ENCODE results near the gene SERPINB12.
A peak's percentile ranks its signal among the peaks of the same experiment; 100 is the strongest.

SERPINB12 gene

DNA sequence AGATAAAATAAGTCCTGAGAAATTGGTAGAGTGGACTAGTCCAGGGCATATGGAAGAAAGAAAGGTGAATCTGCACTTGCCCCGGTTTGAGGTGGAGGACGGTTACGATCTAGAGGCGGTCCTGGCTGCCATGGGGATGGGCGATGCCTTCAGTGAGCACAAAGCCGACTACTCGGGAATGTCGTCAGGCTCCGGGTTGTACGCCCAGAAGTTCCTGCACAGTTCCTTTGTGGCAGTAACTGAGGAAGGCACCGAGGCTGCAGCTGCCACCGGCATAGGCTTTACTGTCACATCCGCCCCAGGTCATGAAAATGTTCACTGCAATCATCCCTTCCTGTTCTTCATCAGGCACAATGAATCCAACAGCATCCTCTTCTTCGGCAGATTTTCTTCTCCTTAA, 54.8 kb downstream of the SERPINB12 start:
- H3K4me3 ChIP-seq (ENCODE audit: control insufficient read depth, low read depth, low read length) = no peak overlapping the region
- no peak for DNase-seq (ENCODE audit: low read depth)
- TF ChIP-seq, protein P1, sequence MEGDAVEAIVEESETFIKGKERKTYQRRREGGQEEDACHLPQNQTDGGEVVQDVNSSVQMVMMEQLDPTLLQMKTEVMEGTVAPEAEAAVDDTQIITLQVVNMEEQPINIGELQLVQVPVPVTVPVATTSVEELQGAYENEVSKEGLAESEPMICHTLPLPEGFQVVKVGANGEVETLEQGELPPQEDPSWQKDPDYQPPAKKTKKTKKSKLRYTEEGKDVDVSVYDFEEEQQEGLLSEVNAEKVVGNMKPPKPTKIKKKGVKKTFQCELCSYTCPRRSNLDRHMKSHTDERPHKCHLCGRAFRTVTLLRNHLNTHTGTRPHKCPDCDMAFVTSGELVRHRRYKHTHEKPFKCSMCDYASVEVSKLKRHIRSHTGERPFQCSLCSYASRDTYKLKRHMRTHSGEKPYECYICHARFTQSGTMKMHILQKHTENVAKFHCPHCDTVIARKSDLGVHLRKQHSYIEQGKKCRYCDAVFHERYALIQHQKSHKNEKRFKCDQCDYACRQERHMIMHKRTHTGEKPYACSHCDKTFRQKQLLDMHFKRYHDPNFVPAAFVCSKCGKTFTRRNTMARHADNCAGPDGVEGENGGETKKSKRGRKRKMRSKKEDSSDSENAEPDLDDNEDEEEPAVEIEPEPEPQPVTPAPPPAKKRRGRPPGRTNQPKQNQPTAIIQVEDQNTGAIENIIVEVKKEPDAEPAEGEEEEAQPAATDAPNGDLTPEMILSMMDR (IDR thresholded peaks at IDR 0.05; ENCODE audit: control insufficient read depth, insufficient read depth, low read depth, low read length, missing control alignments) = no peak

DNA sequence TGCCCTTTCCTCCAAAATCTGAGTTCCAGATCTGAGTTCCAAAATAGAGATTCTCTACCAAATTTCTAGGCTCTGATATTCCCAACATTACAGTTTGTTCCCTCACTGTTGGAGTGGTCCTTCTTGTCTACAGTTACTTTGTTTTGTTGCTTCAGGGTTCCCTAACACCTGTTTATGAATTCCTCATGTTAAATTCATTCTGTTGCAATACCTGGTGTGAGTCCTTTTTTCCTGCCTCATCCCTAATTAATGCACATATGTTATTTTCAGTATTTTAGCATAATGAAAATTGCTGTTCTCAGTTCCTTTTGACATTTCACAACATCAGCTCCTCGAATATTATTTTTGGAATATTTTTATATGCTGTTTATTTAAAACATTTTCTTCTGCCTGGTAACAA, 61.2 kb downstream of the SERPINB12 start:
- no peak overlapping the region for H3K4me3 ChIP-seq (ENCODE audit: control insufficient read depth, low read depth, low read length)
- TF ChIP-seq, protein P1 (IDR thresholded peaks at IDR 0.05; ENCODE audit: control insufficient read depth, insufficient read depth, low read depth, low read length, missing control alignments) = no peak
- DNase-seq (ENCODE audit: low read depth) = no peak

DNA sequence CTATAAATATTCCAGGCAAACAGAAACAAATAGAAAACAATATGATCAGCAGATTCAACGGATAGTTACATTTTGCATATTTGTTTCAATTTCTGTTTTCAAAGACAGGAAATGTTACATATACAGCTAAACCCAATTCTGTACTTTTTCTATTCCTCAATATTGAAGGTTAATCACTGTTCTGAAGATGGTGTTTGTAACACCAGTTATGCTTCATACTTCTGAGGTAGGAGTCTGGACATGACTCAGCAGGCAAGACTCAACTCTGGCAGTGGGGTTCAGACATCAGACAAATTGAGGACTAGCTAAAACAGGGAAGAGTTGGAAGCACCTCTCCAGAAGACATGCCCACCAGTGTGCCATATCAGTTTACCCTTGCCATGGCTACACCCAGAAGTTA, 61.6 kb downstream of the SERPINB12 start:
- no peak for DNase-seq (ENCODE audit: low read depth)
- H3K4me3 ChIP-seq (ENCODE audit: control insufficient read depth, low read depth, low read length) = no peak overlapping the region
- TF ChIP-seq, protein P1 (IDR thresholded peaks at IDR 0.05; ENCODE audit: control insufficient read depth, insufficient read depth, low read depth, low read length, missing control alignments) = no peak

DNA sequence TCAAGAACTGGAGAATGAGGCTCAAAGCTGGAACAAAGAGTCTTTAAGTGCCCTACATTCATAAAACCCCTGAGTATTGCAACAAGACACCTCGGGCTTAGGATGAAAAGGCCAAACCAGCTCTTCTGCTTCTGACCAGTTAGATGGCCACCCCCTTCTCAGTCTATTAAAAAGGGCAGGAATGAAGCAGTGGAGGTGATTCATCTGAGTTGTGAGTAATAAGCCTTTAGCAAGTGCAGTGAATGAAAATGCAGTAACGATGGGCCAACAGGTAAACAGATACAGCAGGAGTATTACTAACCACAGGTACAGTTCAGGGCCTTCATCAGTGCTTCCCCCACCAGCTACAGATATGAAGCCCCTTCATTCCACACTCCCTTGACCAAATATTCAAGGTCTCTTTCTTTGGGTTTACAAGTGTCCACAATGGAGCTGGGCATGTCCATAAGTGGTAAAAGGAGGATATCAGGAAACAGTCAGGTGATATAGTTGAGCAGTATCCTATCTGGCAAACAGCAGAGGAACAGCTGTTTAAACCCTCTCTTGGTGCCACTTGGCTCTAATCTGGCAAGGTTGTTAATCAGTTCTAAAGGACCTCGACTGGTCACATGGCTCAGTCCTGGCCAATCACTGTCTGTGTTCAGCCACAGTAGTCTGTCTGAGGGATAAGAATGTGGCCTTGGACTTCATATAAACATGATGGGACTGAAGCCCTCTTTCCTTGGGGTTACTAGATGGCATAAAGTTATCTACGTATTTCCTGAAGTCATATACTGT, 62.8 kb downstream of the SERPINB12 start:
- DNase-seq (ENCODE audit: low read depth) = peak; percentile 34

DNA sequence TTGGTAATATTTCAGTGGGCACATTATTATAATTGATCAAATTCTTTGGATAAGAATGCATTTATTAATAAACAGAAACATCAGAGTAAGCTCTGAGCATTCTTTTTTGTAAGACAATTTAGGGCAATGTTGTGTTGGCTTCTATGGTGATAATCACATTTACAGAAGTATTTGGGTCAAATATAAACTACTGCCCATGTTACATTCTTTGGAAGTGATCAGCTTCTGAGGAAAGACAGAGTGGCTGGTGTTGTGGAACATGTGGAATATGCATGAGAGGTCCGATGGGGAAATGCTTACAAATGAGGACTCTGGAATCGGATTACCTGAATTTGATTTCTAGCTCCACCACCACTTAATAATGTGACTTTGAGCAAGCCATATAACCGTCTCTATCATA, 64.4 kb downstream of the SERPINB12 start:
- DNase-seq (ENCODE audit: low read depth) = peak; percentile 43
- TF ChIP-seq, protein P1 (IDR thresholded peaks at IDR 0.05; ENCODE audit: control insufficient read depth, insufficient read depth, low read depth, low read length, missing control alignments) = no peak
- H3K4me3 ChIP-seq (ENCODE audit: control insufficient read depth, low read depth, low read length) = no peak overlapping the region

More for the DNA sequence above, 62.8 kb downstream of the SERPINB12 start:
- H3K4me3 ChIP-seq (ENCODE audit: control insufficient read depth, low read depth, low read length) = no peak overlapping the region
- TF ChIP-seq, protein P1 (IDR thresholded peaks at IDR 0.05; ENCODE audit: control insufficient read depth, insufficient read depth, low read depth, low read length, missing control alignments) = no peak

DNA sequence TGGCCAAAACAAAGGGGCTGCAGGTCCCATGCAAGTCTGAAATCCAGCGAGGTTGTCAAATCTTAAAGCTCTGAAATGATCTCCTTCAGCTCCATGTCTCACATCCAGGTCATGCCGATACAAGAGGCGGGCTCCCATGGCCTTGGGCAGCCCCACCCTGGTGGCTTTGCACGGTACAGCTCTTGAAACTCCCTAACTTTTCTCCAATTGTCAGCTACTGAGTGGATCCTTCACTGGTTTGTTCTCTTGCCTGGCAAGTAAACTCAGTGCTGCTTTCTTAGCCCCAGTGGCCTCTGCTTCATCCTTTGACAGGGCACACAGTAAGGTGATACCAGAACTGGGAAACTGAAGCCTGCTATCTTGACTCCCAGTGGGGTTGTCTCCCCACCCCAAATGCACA, 71.3 kb downstream of the SERPINB12 start:
- H3K4me3 ChIP-seq (ENCODE audit: control insufficient read depth, low read depth, low read length) = no peak overlapping the region
- no peak for DNase-seq (ENCODE audit: low read depth)
- TF ChIP-seq, protein P1 (IDR thresholded peaks at IDR 0.05; ENCODE audit: control insufficient read depth, insufficient read depth, low read depth, low read length, missing control alignments) = no peak
